K562 (cell line): Measurements from ENCODE around the gene ADAP1. TPM values are rescaled to one million over a fixed set of nuclear protein-coding genes. Genes with fewer than 3 reads are reported as not detected.

Experiments used
- ATAC-seq: fragments of 200-7000 bp; cut with Tn5 transposase; 3 replicates; pipeline ENCODE4 v1.9.1; 2020; ENCODE audit warnings: moderate library complexity
- BruUV-seq: library from RNA; stranded (reverse); fragments of 400-500 nt; replicated peaks from 2 replicates; lab custom pipeline; 2021; lab: Mats Ljungman, UMichigan
- CTCF ChIA-PET: fragments of 300-600 bp; formaldehyde crosslinking; extraction: SDS; loops from one replicate; lab custom pipeline; 2021; ENCODE audit warnings: low intra/inter-chr PET ratio; lab: Yijun Ruan, JAX
- POLR2A ChIA-PET: fragments of 300-600, 350-650 bp; sonication (Branson Sonifier 250); formaldehyde crosslinking; extraction: SDS; loops from one replicate; lab custom pipeline; 2021; ENCODE audit warnings: antibody characterized with exemption, inconsistent platforms; lab: Yijun Ruan, JAX
- DNase-seq, 4 experiments: peaks; one replicate each; pipeline versions ENCODE4 v3.0.0 to v3.0.0-alpha.2; 2011 to 2018; ENCODE audit warnings: low spot score in 3 of 4, mixed read lengths in 3 of 4; ENCODE audit errors: extremely low read depth in 1 of 4
- FAIRE-seq: peaks from 2 replicates; lab custom pipeline; 2011; peaks lifted over from hg19 to GRCh38; lab: Jason Lieb, UNC
- H2AFZ ChIP-seq: 2 replicates; pipeline ENCODE4 v1.6.0; 2011; ENCODE audit warnings: low read depth, low read length, control low read depth, inconsistent platforms
- H3K27ac ChIP-seq: fragments of 200-600 bp; 3 replicates; pipeline ENCODE4 v1.8.0; 2011; ENCODE audit warnings: low read depth, mild to moderate bottlenecking, control low read depth, inconsistent platforms, low read length, moderate library complexity, mixed read lengths; ENCODE audit errors: extremely low read depth
- H3K27me3 ChIP-seq, 2 experiments: fragments of 300-600 bp in 1 of 2; 2 replicates in 1 of 2; 3 replicates in 1 of 2; pipeline versions ENCODE4 v1.6.0 to v1.8.0; 2011; ENCODE audit warnings: inconsistent platforms in 2 of 2, low read length in 2 of 2, mild to moderate bottlenecking in 1 of 2, mixed read lengths in 1 of 2, moderate library complexity in 1 of 2; ENCODE audit not compliant: control insufficient read depth in 2 of 2, insufficient read depth in 2 of 2
- H3K36me3 ChIP-seq: fragments of 300-600 bp; 3 replicates; pipeline ENCODE4 v1.8.0; 2011; ENCODE audit warnings: mild to moderate bottlenecking, low read length, inconsistent platforms; ENCODE audit not compliant: control insufficient read depth, insufficient read depth
- H3K4me1 ChIP-seq, 2 experiments: fragments of 200-600 bp in 1 of 2; replicated peaks in 1 of 2; 2 replicates in 1 of 2; 3 replicates in 1 of 2; pipeline versions ENCODE4 v1.5.1 to v1.8.0; 2011; ENCODE audit warnings: inconsistent platforms in 2 of 2, low read length in 2 of 2, mild to moderate bottlenecking in 1 of 2, mixed read lengths in 1 of 2, moderate library complexity in 1 of 2; ENCODE audit not compliant: control insufficient read depth in 2 of 2, insufficient read depth in 2 of 2
- H3K4me2 ChIP-seq: 2 replicates; pipeline ENCODE4 v1.6.1; 2011; ENCODE audit warnings: low read length, control low read depth, inconsistent platforms, mixed read lengths; ENCODE audit not compliant: insufficient read depth
- H3K4me3 ChIP-seq: fragments of 200-600 bp; sonication (generic), shearing (Covaris generic); 2 replicates; pipeline ENCODE4 v1.5.1; 2016; ENCODE audit warnings: control low read depth, inconsistent platforms
- H3K79me2 ChIP-seq: fragments of 200-600 bp; 3 replicates; pipeline ENCODE4 v1.8.0; 2011; ENCODE audit warnings: low read length, inconsistent platforms; ENCODE audit not compliant: control insufficient read depth, insufficient read depth
- H3K9ac ChIP-seq, 2 experiments: 2 replicates each; pipeline versions ENCODE4 v1.6.0 to v1.6.1; 2011; ENCODE audit warnings: low read depth in 2 of 2, low read length in 2 of 2, control low read depth in 1 of 2, inconsistent platforms in 1 of 2, mild to moderate bottlenecking in 1 of 2, mixed read lengths in 1 of 2; ENCODE audit not compliant: insufficient read depth in 1 of 2
- H3K9me1 ChIP-seq: one replicate; pipeline ENCODE4 v1.6.0; 2011; ENCODE audit warnings: inconsistent platforms, mild to moderate bottlenecking, low read length, moderate library complexity; ENCODE audit not compliant: control insufficient read depth, insufficient read depth
- H3K9me3 ChIP-seq: replicated peaks from 2 replicates; pipeline ENCODE4 v1.5.1; 2011; ENCODE audit warnings: low read depth, low read length, inconsistent platforms; ENCODE audit not compliant: control insufficient read depth, insufficient read depth
- H4K20me1 ChIP-seq: replicated peaks from 2 replicates; pipeline ENCODE4 v1.6.1; 2011; ENCODE audit warnings: low read length, inconsistent platforms, mixed read lengths; ENCODE audit not compliant: control insufficient read depth, insufficient read depth
- ELF4 ChIP-seq: fragments of 450-650 bp; formaldehyde crosslinking; IDR thresholded peaks from 2 replicates; pipeline ENCODE4 v1.4.0; 2022; ENCODE audit warnings: missing genetic modification characterization
- NR3C1 ChIP-seq: sonication (generic); formaldehyde crosslinking; IDR thresholded peaks from 2 replicates; pipeline ENCODE4 v1.8.1; 2022; ENCODE audit warnings: missing genetic modification reagents
- SAFB2 ChIP-seq: fragments of 200-400 bp; formaldehyde crosslinking; IDR thresholded peaks from 2 replicates; pipeline ENCODE4 v1.6.1; 2018; ENCODE audit warnings: borderline replicate concordance, low read length, low read depth, moderate library complexity; ENCODE audit not compliant: severe bottlenecking
- SIN3B ChIP-seq: fragments of 450-650 bp; IDR thresholded peaks from 2 replicates; pipeline ENCODE4 v1.6.1; 2017; ENCODE audit warnings: low read depth, mild to moderate bottlenecking, moderate library complexity
- WGBS: fragments of 100-300 bp; shearing (Covaris generic); methylation state at CpG from one replicate; pipeline ENCODE4 v1.1.6; 2016; ENCODE audit warnings: low coverage, mixed read lengths; ENCODE audit not compliant: insufficient coverage; ENCODE audit errors: missing lambda C conversion rate; 5-methylcytosine and 5-hydroxymethylcytosine counted together
- in situ Hi-C: fragments of 300-500 bp; cut with MboI; formaldehyde crosslinking; loops from 4 replicates; pipeline ENCODE4 v1.15.0; 2018; ENCODE audit warnings: inconsistent platforms, mixed read lengths
- intact Hi-C: fragments of 100-400 bp; cut with micrococcal nuclease; formaldehyde crosslinking; loops from 2 replicates; pipeline ENCODE4 v1.14.2; 2022
- polyA plus RNA-seq, 8 experiments: library from polyadenylated mRNA; depleted of rRNA in 4 of 8; stranded (reverse) in 5 of 8; unstranded in 3 of 8; fragments of >200 nt; fragmentation: Nextera tagmentation in 2 of 8; fragmentation: Illumina TruSeq in 1 of 8; extraction: Ambion mirVana in 2 of 8; extraction: Trizol in 1 of 8; gene quantifications; 2 replicates each; pipeline versions ENCODE4 v1.2.1 to v1.2.3, GENCODE V29; 2011 to 2014; ENCODE audit warnings: inconsistent platforms in 1 of 8, missing spikeins in 1 of 8
- total RNA-seq, 7 experiments: library from RNA; depleted of rRNA in 6 of 7; stranded (reverse); fragments of >200 nt in 6 of 7; fragmentation: Illumina TruSeq in 2 of 7; extraction: Trizol in 2 of 7; gene quantifications; 2 replicates each; pipeline versions ENCODE4 v1.2.1 to v1.2.3, GENCODE V29; 2011 to 2021; ENCODE audit warnings: low replicate concordance in 1 of 7
- TF ChIP-seq, protein P1 (sequence below): fragments of 450-650 bp; formaldehyde crosslinking; IDR thresholded peaks from 2 replicates; pipeline ENCODE4 v1.4.0; 2020; ENCODE audit warnings: mild to moderate bottlenecking, mixed read lengths

ADAP1 gene
- total and polyA plus RNA-seq, 9 of the 15 experiments (the other 6 are each of a cell fraction or from before 2014, with no cell fraction given) = 0.27 to 1.4 (median 0.52) TPM; not detected in 3

DNA sequence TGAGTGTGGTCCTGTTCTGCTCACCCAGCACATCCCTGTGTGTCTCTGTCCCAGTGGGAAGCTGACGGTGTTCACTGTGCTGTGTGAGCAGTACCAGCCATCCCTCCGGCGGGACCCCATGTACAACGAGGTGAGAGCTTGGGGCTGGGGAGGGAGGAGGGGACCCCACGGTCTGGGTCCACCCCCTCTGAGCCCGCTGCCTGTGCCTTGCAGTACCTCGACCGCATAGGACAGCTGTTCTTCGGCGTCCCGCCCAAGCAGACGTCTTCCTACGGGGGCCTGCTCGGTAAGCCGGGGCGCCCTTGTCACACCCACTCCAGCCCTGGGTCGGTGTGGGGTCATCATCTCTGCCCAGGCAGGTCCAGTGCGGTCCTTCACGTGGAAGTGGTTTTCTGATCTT, 60.8 kb downstream of the ADAP1 start:
- H3K36me3 ChIP-seq = peaks cover 88% of the 10 kb centered on the region; the same call in 2 of the 3 replicates
- in situ Hi-C loops = no loop called here
- no peak overlapping the region for H2AFZ ChIP-seq
- no peak for ATAC-seq
- no peak overlapping the region for H3K4me3 ChIP-seq
- H3K9me3 ChIP-seq = no peaks in the 10 kb centered on the region
- TF ChIP-seq SIN3B (no peak), ELF4 (CRISPR knock-in tag) (no peak), SAFB2 (no peak), NR3C1 (CRISPR knock-in tag) (no peak)
- TF ChIP-seq, protein P1, sequence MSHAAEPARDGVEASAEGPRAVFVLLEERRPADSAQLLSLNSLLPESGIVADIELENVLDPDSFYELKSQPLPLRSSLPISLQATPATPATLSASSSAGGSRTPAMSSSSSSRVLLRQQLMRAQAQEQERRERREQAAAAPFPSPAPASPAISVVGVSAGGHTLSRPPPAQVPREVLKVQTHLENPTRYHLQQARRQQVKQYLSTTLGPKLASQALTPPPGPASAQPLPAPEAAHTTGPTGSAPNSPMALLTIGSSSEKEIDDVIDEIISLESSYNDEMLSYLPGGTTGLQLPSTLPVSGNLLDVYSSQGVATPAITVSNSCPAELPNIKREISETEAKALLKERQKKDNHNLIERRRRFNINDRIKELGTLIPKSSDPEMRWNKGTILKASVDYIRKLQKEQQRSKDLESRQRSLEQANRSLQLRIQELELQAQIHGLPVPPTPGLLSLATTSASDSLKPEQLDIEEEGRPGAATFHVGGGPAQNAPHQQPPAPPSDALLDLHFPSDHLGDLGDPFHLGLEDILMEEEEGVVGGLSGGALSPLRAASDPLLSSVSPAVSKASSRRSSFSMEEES (CRISPR knock-in tag) = no peak
- H3K79me2 ChIP-seq = peaks cover 7% of the 10 kb centered on the region
- peaks cover 3 to 39% of the 10 kb centered on the region in 2 experiments; a peak in 3 of 5 replicates for H3K4me1 ChIP-seq
- ChIA-PET POLR2A (interaction anchor here (0.9 kb wide), 1 partner anchor 13 kb away, joined by 4 read pairs; no protein-coding TSS in a partner anchor), CTCF (no interaction called here)
- no peaks in the 10 kb centered on the region; the same call in 1 of the 2 replicates for H4K20me1 ChIP-seq
- no peaks in the 10 kb centered on the region for H3K9me1 ChIP-seq
- over 99% methylated on average over 18 of the region's 19 CpGs for WGBS
- H3K27ac ChIP-seq = no peak overlapping the region
- no peak overlapping the region for H3K4me2 ChIP-seq
- H3K9ac ChIP-seq = no peak overlapping the region
- BruUV-seq = no TSS peak
- FAIRE-seq = no peak
- no peaks in the 10 kb centered on the region for H3K27me3 ChIP-seq
- no peak for DNase-seq
- intact Hi-C loops = no loop called here
